ENCODE results near the gene ELF3.
"Not testable (repeated sequence)": the region's sequence is repeated elsewhere in the genome, so short reads cannot be mapped to it uniquely, and the experiment has no call there.

Gene ELF3

GRCh38 chr1:202036595-202037387 is 26.4 kb downstream of the ELF3 start:
- no peak for DNase-seq

GRCh38 chr1:202037706-202038296 is 27.4 kb downstream of the ELF3 start:
- DNase-seq = no peak

GRCh38 chr1:202038688-202039346 is 28.4 kb downstream of the ELF3 start:
- DNase-seq = no peak

GRCh38 chr1:202045705-202046104 is 35.3 kb downstream of the ELF3 start:
- no peak for DNase-seq

GRCh38 chr1:202046227-202046626 is 35.8 kb downstream of the ELF3 start:
- no peak for DNase-seq

- no peak for DNase-seq
Observed at GRCh38 chr1:202046748-202047708, 36.6 kb downstream of the ELF3 start.

GRCh38 chr1:202047977-202048376 is 37.6 kb downstream of the ELF3 start:
- DNase-seq = no peak

- no peak for DNase-seq
Observed at GRCh38 chr1:202049129-202049528, 38.7 kb downstream of the ELF3 start.

GRCh38 chr1:202054094-202054493 is 43.7 kb downstream of the ELF3 start:
- no peak for DNase-seq

GRCh38 chr1:202054673-202055072 is 44.3 kb downstream of the ELF3 start:
- DNase-seq = not testable (repeated sequence)

- no peak for DNase-seq
Observed at GRCh38 chr1:202056644-202057334, 46.4 kb downstream of the ELF3 start.

- DNase-seq = not testable (repeated sequence)
Observed at GRCh38 chr1:202057335-202057704, 46.9 kb downstream of the ELF3 start.

GRCh38 chr1:202058001-202058908 is 47.9 kb downstream of the ELF3 start:
- DNase-seq = no peak

GRCh38 chr1:202061055-202061454 is 50.7 kb downstream of the ELF3 start:
- no peak for DNase-seq

GRCh38 chr1:202061787-202062186 is 51.4 kb downstream of the ELF3 start:
- not testable (repeated sequence) for DNase-seq

- DNase-seq = not testable (repeated sequence)
Observed at GRCh38 chr1:202062636-202063035, 52.2 kb downstream of the ELF3 start.

- no peak for DNase-seq
Observed at GRCh38 chr1:202063093-202063492, 52.7 kb downstream of the ELF3 start.

GRCh38 chr1:202064889-202065312 is 54.5 kb downstream of the ELF3 start:
- DNase-seq = not testable (repeated sequence)

Measured in SIG-M5 (cell line).